ENCODE data around the gene FIGLA. TPM values are rescaled to one million over a fixed set of nuclear protein-coding genes. Genes with fewer than 3 reads are reported as not detected.

The FIGLA gene
- total and polyA plus RNA-seq, 3 donors from 2014 or later = 0.62 to 0.69 TPM; not detected in 1

DNA sequence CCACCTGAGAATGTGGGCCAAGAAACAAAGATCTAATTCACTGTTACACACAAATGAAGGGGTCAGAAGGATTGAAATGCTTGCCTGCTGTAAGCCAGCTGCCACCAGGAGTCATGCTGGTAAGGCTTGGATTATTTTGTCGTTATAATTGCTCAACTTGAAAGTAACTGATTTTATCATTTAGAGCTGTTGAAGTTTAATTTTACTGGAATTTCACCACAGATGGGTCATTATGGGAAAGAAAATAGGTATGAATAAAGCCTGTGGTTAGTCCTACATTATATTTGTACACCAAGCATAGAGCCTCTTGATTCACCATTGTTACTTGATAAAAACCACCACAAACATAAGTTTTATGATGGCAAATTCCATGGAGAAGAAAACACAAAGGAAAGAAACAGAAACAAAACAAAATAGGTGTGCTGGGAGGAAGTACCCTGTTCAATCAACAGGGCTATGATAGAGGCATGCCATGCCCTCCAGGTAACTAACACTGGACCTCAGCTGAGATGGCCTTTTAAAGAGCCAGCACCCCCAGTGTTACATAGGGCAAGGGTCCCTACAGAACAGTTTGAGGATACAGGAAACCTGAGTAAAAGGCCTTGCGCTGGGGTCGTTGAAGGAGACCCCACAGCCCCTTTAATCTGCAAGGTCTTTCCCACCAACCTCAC lies 27.0 kb upstream of the FIGLA start:
- WGBS, 2 donors = 88 to 89% methylated on average over 3 of the region's 3 CpGs
- no peak for TF ChIP-seq POLR2A (IDR thresholded peaks at IDR 0.05)
- TF ChIP-seq, protein P1, sequence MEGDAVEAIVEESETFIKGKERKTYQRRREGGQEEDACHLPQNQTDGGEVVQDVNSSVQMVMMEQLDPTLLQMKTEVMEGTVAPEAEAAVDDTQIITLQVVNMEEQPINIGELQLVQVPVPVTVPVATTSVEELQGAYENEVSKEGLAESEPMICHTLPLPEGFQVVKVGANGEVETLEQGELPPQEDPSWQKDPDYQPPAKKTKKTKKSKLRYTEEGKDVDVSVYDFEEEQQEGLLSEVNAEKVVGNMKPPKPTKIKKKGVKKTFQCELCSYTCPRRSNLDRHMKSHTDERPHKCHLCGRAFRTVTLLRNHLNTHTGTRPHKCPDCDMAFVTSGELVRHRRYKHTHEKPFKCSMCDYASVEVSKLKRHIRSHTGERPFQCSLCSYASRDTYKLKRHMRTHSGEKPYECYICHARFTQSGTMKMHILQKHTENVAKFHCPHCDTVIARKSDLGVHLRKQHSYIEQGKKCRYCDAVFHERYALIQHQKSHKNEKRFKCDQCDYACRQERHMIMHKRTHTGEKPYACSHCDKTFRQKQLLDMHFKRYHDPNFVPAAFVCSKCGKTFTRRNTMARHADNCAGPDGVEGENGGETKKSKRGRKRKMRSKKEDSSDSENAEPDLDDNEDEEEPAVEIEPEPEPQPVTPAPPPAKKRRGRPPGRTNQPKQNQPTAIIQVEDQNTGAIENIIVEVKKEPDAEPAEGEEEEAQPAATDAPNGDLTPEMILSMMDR (IDR thresholded peaks at IDR 0.05) = no peak

DNA sequence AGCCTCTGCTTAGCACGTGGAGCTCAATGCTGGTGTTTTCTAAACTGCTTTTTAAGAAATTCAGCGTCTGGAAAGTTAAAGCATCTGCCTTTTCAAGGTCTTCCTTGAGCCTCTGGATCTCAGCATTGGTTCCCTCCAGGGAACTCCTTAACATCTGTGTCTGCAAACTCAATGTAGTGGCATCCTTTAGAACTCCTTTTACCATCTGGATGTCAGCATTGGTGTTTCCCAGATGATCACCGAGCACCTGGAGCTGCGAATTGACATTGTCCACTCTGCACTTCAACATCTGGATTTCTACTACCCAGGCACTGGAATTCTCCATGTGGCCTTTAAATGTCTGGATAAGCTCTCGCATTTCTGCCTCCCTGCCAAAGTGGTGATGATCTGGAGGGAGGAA lies 26.3 kb upstream of the FIGLA start:
- Histone ChIP-seq H3K4me3 (no peak overlapping the region), H3K9me3 (no peaks in the 10 kb centered on the region), H3K27me3 (no peaks in the 10 kb centered on the region), H3K27ac (no peak overlapping the region), H3K4me1 (no peaks in the 10 kb centered on the region), H3K36me3 (ENCODE audit: low read depth, missing control alignments) (no peaks in the 10 kb centered on the region)
- intact Hi-C loops (cut with DNase I; ENCODE audit: low total_unique reads) = no loop called here
- TF ChIP-seq, protein P1 (IDR thresholded peaks at IDR 0.05) = no peak
- TF ChIP-seq POLR2A (IDR thresholded peaks at IDR 0.05) = no peak
- 56 to 60% methylated on average over 5 of the region's 5 CpGs for WGBS, 2 donors
- no peak for DNase-seq

More for the DNA sequence above, 27.0 kb upstream of the FIGLA start:
- Histone ChIP-seq H3K27me3 (no peaks in the 10 kb centered on the region), H3K4me3 (no peak overlapping the region), H3K9me3 (no peaks in the 10 kb centered on the region), H3K36me3 (ENCODE audit: low read depth, missing control alignments) (no peaks in the 10 kb centered on the region), H3K4me1 (no peaks in the 10 kb centered on the region), H3K27ac (no peak overlapping the region)
- DNase-seq = no peak
- intact Hi-C loops (cut with DNase I; ENCODE audit: low total_unique reads) = no loop called here

DNA sequence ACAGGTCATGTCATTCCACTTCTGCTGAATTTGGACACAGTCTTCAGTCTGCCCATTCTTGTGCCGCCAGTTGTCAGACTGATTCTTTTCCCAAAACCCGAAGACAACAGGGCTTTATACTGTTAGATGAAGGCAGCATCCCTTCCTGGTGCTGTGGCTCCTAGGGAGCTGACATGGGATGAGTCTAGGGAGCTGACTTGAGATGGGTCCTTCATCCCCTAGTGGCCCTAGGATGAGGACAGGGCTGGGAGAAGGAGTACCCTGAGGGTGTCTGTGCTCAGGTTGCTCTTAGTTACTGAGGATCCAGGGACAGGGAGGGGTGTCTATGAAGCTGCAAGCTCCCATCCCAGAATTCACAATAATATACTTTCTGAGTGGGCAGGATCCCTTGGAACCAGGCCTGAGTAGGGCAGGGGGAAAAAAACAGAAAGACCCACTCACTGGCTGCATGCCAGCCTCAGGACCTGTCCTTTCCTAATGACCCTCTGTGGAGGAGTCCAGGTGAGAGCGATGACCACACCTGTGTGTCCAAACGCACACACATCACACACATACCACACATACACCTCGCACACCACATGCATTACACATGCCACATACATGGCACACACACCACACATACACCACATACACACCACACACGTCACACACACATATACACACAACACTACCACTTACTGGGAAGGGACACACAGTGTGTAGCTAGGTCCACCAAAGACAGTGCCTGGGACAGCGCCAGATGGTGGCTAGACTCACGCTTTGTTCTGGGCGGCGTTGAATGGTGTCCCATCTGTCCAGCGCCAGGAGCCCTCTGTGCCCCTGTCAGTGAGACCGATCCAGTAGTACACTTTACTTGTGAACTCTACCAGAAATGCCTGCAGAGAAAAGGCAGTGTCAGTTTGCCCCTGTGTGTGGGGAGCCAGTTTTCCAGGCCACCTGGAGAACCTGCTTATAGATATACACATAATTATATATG lies 18.8 kb upstream of the FIGLA start:
- Histone ChIP-seq H3K4me3 (no peak overlapping the region), H3K27me3 (no peaks in the 10 kb centered on the region), H3K27ac (no peak overlapping the region), H3K9me3 (no peaks in the 10 kb centered on the region), H3K36me3 (ENCODE audit: low read depth, missing control alignments) (no peaks in the 10 kb centered on the region), H3K4me1 (no peaks in the 10 kb centered on the region)
- WGBS, 2 donors = 88 to 91% methylated on average over 11 to 12 of the region's 12 CpGs
- no peak for DNase-seq
- intact Hi-C loops (cut with DNase I; ENCODE audit: low total_unique reads) = no loop called here
- TF ChIP-seq POLR2A (IDR thresholded peaks at IDR 0.05) = no peak
- TF ChIP-seq, protein P1 (IDR thresholded peaks at IDR 0.05) = no peak

DNA sequence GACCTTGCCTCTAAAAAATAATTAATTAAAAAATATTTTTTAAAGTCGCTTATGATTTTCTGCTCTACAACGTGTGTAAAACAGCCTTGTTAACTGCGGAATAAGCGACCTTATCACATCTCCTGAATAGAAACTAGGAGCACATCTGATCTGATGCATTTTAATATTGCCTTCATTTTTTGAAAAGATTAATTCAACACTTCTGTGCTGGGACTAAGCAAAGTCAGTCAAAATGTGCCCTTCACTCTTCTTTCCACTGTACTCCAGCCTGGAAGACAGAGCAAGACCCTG lies 17.3 kb upstream of the FIGLA start:
- WGBS, 2 donors = 91 to 94% methylated on average over 4 of the region's 4 CpGs
- H3K9me3 ChIP-seq = no peaks in the 10 kb centered on the region
- no peak for DNase-seq
- intact Hi-C loops (cut with DNase I; ENCODE audit: low total_unique reads) = no loop called here
- no peaks in the 10 kb centered on the region for H3K27me3 ChIP-seq
- no peaks in the 10 kb centered on the region for H3K36me3 ChIP-seq (ENCODE audit: low read depth, missing control alignments)
- H3K4me1 ChIP-seq = no peaks in the 10 kb centered on the region
- no peak overlapping the region for H3K4me3 ChIP-seq
- no peak for TF ChIP-seq POLR2A (IDR thresholded peaks at IDR 0.05)
- TF ChIP-seq, protein P1 (IDR thresholded peaks at IDR 0.05) = no peak
- H3K27ac ChIP-seq = no peak overlapping the region

All from testis (tissue), 3 donors.